Retinal pigment epithelial cell (primary cell): ENCODE measurements around the gene CACNA1B.
"Not testable (repeated sequence)": the region's sequence is repeated elsewhere in the genome, so short reads cannot be mapped to it uniquely, and the experiment has no call there.

Experiments used
- DNase-seq: peaks from one replicate; pipeline ENCODE4 v3.0.0-alpha.2; 2010; ENCODE audit warnings: low read depth
- H3K4me3 ChIP-seq: 2 replicates; pipeline ENCODE4 v1.5.1; 2011; ENCODE audit warnings: mild to moderate bottlenecking, low read length, control low read depth, moderate library complexity
- CTCF ChIP-seq: conservative IDR thresholded peaks from 2 replicates; pipeline ENCODE4 v1.5.1; 2011; ENCODE audit warnings: low read depth, low read length, control low read depth, inconsistent platforms

The CACNA1B gene

GRCh38 chr9:138085568-138085967, 208.0 kb downstream of the CACNA1B start:
- TF ChIP-seq CTCF = no peak

DNA sequence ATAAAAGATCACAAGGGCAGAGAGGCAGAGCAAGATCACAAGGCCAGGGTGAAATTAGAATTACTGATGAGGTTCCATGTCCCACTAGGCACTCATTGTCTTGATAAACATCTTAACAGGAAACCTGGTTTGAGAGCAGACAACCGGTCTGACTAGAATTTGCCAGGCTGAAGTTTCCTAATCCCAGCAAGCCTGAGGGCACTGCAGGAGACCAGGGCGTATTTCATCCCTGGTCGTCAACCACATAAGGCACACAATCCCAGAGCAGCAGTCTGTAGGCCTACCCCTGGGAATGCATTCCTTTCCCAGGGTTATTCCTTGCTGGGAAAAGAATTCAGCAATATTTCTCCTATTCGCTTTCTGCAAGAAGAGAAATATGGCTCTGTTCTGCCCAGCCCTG, 214.5 kb downstream of the CACNA1B start:
- H3K4me3 ChIP-seq, DNase-seq: not testable (repeated sequence)

More at GRCh38 chr9:138085568-138085967, 208.0 kb downstream of the CACNA1B start:
- DNase-seq = no peak
- no peak overlapping the region for H3K4me3 ChIP-seq

DNA sequence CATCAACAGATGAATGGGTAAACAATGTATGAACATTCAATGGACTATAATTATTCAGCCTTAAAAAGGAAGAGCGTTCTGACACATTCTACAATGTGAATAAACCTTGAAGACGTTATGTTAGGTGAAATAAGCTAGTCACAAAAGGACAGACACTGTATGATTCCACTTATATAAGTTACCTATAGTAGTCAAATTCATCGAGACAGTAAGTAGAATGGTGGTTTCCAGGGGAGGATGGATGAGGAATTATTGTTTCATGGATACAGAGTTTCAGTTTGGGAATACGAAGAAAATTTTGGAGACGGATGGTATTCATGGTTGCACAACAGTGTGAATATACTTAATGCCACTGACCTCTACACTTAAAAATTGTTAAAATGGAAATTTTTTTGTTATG, 216.4 kb downstream of the CACNA1B start:
- no peak for TF ChIP-seq CTCF
- no peak overlapping the region for H3K4me3 ChIP-seq
- DNase-seq = no peak

DNA sequence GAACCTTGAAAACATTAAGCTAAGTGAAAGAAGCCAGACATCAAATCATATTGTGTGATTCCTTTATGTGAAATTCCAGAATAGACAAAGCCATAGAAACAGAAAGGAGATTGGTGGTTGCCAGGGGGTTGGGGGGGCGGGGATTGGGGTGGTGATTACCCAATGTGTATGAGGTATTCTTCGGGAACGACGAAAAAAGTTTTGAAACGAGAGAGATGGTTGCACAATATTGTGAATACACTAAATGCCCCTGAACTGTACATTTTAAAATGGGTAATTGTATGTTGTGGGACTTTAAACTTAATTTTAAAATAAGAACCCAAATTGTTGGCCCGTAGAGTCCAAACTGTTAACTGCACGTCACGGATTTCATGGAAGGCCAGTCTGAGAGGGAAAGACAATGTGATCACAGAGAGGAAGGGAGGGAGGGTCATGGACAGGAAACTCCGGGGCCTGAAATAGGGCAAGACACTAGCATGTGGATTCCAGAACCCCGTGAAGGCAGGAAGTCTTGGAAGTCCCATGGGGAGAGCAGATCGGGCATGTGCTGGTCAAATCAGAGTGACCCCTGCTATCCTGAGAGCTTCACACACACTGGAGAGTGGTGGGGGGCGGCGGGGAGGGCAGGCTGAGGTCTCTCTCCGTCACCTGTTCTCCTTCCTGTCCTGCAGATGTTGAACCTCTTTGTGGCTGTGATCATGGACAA, 218.4 kb downstream of the CACNA1B start:
- no peak for DNase-seq
- TF ChIP-seq CTCF = no peak
- H3K4me3 ChIP-seq = no peak overlapping the region

DNA sequence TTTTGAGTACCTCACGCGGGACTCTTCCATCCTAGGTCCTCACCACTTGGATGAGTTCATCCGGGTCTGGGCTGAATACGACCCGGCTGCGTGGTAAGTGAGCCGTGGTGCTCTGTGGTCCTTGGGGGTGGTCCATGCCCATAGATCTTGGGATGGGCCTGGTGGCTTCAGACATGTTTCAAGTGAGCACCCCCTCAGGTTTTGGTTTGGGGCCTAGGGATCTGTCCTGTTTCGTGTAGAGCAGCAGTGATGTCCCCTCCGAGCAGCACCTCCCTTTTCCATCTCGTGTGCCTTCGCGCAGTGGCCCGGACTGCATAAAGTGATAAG, 218.9 kb downstream of the CACNA1B start:
- H3K4me3 ChIP-seq = no peak overlapping the region
- no peak for DNase-seq
- no peak for TF ChIP-seq CTCF

- no peak for DNase-seq
- H3K4me3 ChIP-seq = no peak overlapping the region
- no peak for TF ChIP-seq CTCF
Observed at GRCh38 chr9:138097501-138097991, 220.0 kb downstream of the CACNA1B start.

GRCh38 chr9:138098116-138098907, 220.7 kb downstream of the CACNA1B start:
- H3K4me3 ChIP-seq = no peak overlapping the region
- TF ChIP-seq CTCF = no peak
- DNase-seq = no peak
